A673 (cell line): ENCODE data around the gene ANXA11.

Experiments
- EZH2 ChIP-seq: fragments of 200-600 bp; sonication (generic); IDR thresholded peaks from 2 replicates; pipeline ENCODE4 v1.6.1; 2017; ENCODE audit warnings: borderline replicate concordance, low read depth, mild to moderate bottlenecking, mixed read lengths, antibody characterized with exemption, low read length; ENCODE audit not compliant: poor library complexity, severe bottlenecking
- TF ChIP-seq, protein P1 (sequence below): fragments of 300-800, 200-600 bp; sonication (generic); conservative IDR thresholded peaks from 2 replicates; pipeline ENCODE4 v1.5.1; 2017; ENCODE audit warnings: low read depth, mild to moderate bottlenecking, antibody characterized with exemption, low read length, moderate library complexity, mixed read lengths

DNA sequence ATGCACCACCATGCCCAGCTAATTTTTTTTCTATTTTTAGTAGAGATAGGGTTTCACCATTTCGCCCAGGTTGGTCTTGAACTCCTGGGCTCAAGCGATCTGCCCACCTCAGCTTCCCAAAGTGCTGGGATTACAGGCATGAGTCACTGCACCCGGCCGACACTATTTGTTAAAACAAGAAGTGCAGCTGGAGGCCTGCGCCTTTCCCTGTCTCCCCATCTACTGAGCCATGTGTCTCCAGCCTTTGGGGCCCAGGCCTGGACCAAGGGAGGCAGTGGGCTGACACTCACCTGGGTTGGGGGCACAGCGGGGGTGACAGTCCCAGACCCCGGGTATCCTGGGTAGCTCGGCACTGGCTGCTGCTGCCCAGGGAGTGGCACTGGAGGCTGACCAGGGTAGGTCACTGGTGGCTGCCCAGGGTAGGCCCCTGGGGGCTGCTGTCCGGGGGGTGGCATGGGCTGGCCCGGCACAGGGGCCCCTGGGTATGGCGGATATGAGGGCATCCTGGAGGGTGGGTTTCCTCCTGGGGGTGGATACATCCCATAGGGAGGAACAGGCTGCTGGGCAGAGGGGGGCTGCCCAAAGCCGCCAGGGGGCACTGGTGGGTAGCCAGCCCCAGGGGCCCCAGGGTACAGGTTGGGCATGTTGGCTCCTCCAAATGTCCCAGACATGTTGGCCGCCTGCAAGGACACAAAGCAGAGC is 36.5 kb downstream of the ANXA11 start:
- TF ChIP-seq, protein P1, sequence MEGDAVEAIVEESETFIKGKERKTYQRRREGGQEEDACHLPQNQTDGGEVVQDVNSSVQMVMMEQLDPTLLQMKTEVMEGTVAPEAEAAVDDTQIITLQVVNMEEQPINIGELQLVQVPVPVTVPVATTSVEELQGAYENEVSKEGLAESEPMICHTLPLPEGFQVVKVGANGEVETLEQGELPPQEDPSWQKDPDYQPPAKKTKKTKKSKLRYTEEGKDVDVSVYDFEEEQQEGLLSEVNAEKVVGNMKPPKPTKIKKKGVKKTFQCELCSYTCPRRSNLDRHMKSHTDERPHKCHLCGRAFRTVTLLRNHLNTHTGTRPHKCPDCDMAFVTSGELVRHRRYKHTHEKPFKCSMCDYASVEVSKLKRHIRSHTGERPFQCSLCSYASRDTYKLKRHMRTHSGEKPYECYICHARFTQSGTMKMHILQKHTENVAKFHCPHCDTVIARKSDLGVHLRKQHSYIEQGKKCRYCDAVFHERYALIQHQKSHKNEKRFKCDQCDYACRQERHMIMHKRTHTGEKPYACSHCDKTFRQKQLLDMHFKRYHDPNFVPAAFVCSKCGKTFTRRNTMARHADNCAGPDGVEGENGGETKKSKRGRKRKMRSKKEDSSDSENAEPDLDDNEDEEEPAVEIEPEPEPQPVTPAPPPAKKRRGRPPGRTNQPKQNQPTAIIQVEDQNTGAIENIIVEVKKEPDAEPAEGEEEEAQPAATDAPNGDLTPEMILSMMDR: no peak
- no peak for TF ChIP-seq EZH2
